ENCODE data around the gene NCOA1.

GRCh38 chr2:24792874-24793760 is 302.1 kb downstream of the NCOA1 start, which contains the start of the genes CENPO and PTRHD1:
- TF ChIP-seq, protein P1, sequence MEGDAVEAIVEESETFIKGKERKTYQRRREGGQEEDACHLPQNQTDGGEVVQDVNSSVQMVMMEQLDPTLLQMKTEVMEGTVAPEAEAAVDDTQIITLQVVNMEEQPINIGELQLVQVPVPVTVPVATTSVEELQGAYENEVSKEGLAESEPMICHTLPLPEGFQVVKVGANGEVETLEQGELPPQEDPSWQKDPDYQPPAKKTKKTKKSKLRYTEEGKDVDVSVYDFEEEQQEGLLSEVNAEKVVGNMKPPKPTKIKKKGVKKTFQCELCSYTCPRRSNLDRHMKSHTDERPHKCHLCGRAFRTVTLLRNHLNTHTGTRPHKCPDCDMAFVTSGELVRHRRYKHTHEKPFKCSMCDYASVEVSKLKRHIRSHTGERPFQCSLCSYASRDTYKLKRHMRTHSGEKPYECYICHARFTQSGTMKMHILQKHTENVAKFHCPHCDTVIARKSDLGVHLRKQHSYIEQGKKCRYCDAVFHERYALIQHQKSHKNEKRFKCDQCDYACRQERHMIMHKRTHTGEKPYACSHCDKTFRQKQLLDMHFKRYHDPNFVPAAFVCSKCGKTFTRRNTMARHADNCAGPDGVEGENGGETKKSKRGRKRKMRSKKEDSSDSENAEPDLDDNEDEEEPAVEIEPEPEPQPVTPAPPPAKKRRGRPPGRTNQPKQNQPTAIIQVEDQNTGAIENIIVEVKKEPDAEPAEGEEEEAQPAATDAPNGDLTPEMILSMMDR (IDR thresholded peaks at IDR 0.05) = peak in 3 of 4 experiments; percentile 61 to 69 (median 65)
- TF ChIP-seq POLR2A (IDR thresholded peaks at IDR 0.05) (peak; percentile 43 to 59), EP300 (IDR thresholded peaks at IDR 0.05) (no peak)

All from gastroesophageal sphincter (tissue), 3 donors.